GM12874 (cell line): Measurements from ENCODE around the gene PCSK2.

Experiments
- CTCF ChIP-seq: IDR thresholded peaks from 2 replicates; pipeline ENCODE4 v1.5.1; 2011; ENCODE audit warnings: low read depth, mild to moderate bottlenecking, control low read depth, low read length, moderate library complexity; ENCODE audit not compliant: insufficient read depth

The PCSK2 gene

GRCh38 chr20:17315407-17316231 lies 88.8 kb downstream of the PCSK2 start:
- TF ChIP-seq CTCF, result no peak

GRCh38 chr20:17316316-17317038 lies 89.6 kb downstream of the PCSK2 start:
- no peak for TF ChIP-seq CTCF

GRCh38 chr20:17317341-17317740 lies 90.5 kb downstream of the PCSK2 start:
- no peak for TF ChIP-seq CTCF

GRCh38 chr20:17320456-17320855 lies 93.6 kb downstream of the PCSK2 start:
- no peak for TF ChIP-seq CTCF

- TF ChIP-seq CTCF, result no peak
Measured at GRCh38 chr20:17326096-17326495, 99.3 kb downstream of the PCSK2 start.

- TF ChIP-seq CTCF, result no peak
Measured at GRCh38 chr20:17327185-17328148, 100.6 kb downstream of the PCSK2 start.

GRCh38 chr20:17334932-17335331 lies 108.1 kb downstream of the PCSK2 start:
- TF ChIP-seq CTCF, result no peak
